Esophagus squamous epithelium (tissue), 5 donors: ENCODE results near the gene TXNRD1. TPM values are rescaled to one million over a fixed set of nuclear protein-coding genes. Genes with fewer than 3 reads are reported as not detected.

Experiments used
- DNase-seq: peaks from one replicate; lab custom pipeline; 2025; lab: John Stamatoyannopoulos, UW
- H3K27ac ChIP-seq, 4 donors: fragments of 200-600 bp; sonication (generic); one replicate each; pipeline ENCODE4 v1.5.1; 2016 to 2019; ENCODE audit warnings: mild to moderate bottlenecking in 1 of 4
- H3K27me3 ChIP-seq, 4 donors: fragments of 200-600 bp; sonication (generic); 1 replicate in 3 of 4; 2 replicates in 1 of 4; pipeline versions ENCODE4 v1.5.1 to v1.6.0; 2017 to 2021; ENCODE audit warnings: antibody characterized with exemption in 1 of 4
- H3K36me3 ChIP-seq, 3 donors: fragments of 200-600 bp; sonication (generic); one replicate each; pipeline ENCODE4 v1.5.1; 2016 to 2019
- H3K4me1 ChIP-seq, 3 donors: fragments of 200-600 bp; sonication (generic); one replicate each; pipeline ENCODE4 v1.5.1; 2017 to 2019
- H3K4me3 ChIP-seq, 4 donors: fragments of 200-600 bp; sonication (generic); 1 replicate in 3 of 4; 2 replicates in 1 of 4; pipeline ENCODE4 v1.5.1; 2016 to 2019; ENCODE audit warnings: mild to moderate bottlenecking in 2 of 4, moderate library complexity in 1 of 4
- H3K9me3 ChIP-seq, 3 donors: fragments of 200-600 bp; sonication (generic); one replicate each; pipeline ENCODE4 v1.5.1; 2016 to 2019
- CTCF ChIP-seq, 6 experiments: fragments of 450-650 bp in 4 of 6; fragments of 200-600 bp in 2 of 6; sonication (generic) in 2 of 6; IDR thresholded peaks; one replicate each; pipeline ENCODE4 v1.5.1; 2016 to 2019; ENCODE audit warnings: antibody characterized with exemption in 6 of 6, mild to moderate bottlenecking in 4 of 6, moderate library complexity in 4 of 6
- POLR2A ChIP-seq, 4 donors: fragments of 450-650 bp; IDR thresholded peaks; one replicate each; pipeline ENCODE4 v1.6.1; 2017; ENCODE audit warnings: antibody characterized with exemption in 4 of 4, mild to moderate bottlenecking in 4 of 4, moderate library complexity in 3 of 4
- WGBS, 2 donors: methylation state at CpG; one replicate each; pipeline ENCODE4 v1.1.5; 2018; 5-methylcytosine and 5-hydroxymethylcytosine counted together
- intact Hi-C: fragments of 100-400 bp; cut with DNase I; formaldehyde crosslinking; loops from one replicate; pipeline ENCODE4 v1.15.0; 2022
- total RNA-seq, 4 donors: library from RNA; depleted of rRNA; stranded (reverse); fragments of >200 nt; gene quantifications; one replicate each; pipeline ENCODE4 v1.1.0, GENCODE V29; 2016
- donor health status: DM: yes; HTN: yes; CAD: no.

TXNRD1 gene
- total RNA-seq, 4 donors from 2014 or later = 40.6 to 125 (median 82.0) TPM

- peaks cover 0 to 10% (median 0%) of the 10 kb centered on the region in 4 donors for H3K27me3 ChIP-seq
- H3K36me3 ChIP-seq = no peaks in the 10 kb centered on the region
- no peaks in the 10 kb centered on the region for H3K9me3 ChIP-seq
- peaks cover 0 to 9% (median 5%) of the 10 kb centered on the region in 3 donors for H3K4me1 ChIP-seq
- intact Hi-C loops = loop anchor here (5.0 kb wide), 1 partner anchor 674 kb away; no protein-coding TSS in a partner anchor
- WGBS, 2 donors = 90 to 93% methylated on average over 4 of the region's 4 CpGs
- H3K27ac ChIP-seq = no peak overlapping the region
- DNase-seq = no peak
- H3K4me3 ChIP-seq = no peak overlapping the region
- TF ChIP-seq CTCF (IDR thresholded peaks at IDR 0.05) = no peak
- no peak for TF ChIP-seq POLR2A (IDR thresholded peaks at IDR 0.05)
These were observed 162.8 kb downstream of the TXNRD1 start for GRCh38 chr12:104378427-104378826.

- WGBS, 2 donors = 49 to 56% methylated on average over 2 of the region's 2 CpGs
- Histone ChIP-seq H3K4me1 (peaks cover 0 to 9% (median 5%) of the 10 kb centered on the region in 3 donors), H3K9me3 (no peaks in the 10 kb centered on the region), H3K4me3 (no peak overlapping the region), H3K27me3 (peaks cover 0 to 10% (median 0%) of the 10 kb centered on the region in 4 donors), H3K27ac (no peak overlapping the region), H3K36me3 (no peaks in the 10 kb centered on the region)
- intact Hi-C loops = loop anchor here (5.0 kb wide), 1 partner anchor 496 kb away; no protein-coding TSS in a partner anchor
- DNase-seq = no peak
- TF ChIP-seq POLR2A (IDR thresholded peaks at IDR 0.05) = no peak
- no peak for TF ChIP-seq CTCF (IDR thresholded peaks at IDR 0.05)
These were observed 165.8 kb downstream of the TXNRD1 start for GRCh38 chr12:104381341-104381730.

DNA sequence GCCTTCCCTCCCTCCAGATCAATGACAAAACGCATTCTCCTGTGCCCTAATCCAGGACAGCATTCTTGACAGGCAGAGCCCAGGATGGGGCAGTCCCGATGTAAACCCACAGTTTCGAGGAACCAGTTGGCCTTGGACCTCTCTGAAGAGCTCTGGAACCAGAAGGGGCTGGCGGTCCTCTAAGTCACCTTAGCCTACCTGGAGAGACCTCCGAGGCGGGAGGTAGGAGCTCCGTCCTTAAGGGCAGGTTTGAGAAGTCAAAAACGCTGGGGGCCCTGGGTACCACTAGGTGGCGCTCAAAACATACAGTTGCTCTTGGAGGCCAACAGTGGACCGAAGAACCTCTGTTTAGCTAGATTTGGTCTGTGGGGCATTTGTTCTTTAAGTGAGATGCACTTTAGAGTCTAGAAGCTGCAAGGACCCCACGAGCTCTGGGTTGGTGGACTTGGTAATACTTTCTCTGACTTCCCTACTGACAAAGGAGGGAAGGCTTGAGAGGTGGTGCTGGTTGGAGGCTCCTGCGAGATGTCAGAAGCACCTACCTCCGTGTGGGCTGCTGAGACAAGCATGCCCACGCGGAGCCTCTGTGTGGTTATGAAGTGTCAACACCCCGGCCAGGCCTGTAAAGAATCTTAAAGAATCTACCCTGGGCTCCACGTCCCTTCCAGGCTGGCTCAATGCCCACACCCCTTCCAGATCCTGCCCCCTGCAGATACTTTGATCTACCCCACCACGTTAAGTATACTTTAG lies 166.3 kb downstream of the TXNRD1 start:
- no peaks in the 10 kb centered on the region for H3K9me3 ChIP-seq
- peak; percentile 9 for DNase-seq
- intact Hi-C loops = loop anchor here (5.0 kb wide), 1 partner anchor 495 kb away; no protein-coding TSS in a partner anchor
- no peak overlapping the region for H3K27ac ChIP-seq
- H3K36me3 ChIP-seq = no peaks in the 10 kb centered on the region
- 21 to 32% methylated on average over 13 to 17 of the region's 18 CpGs for WGBS, 2 donors
- peaks cover 0 to 10% (median 0%) of the 10 kb centered on the region in 4 donors for H3K27me3 ChIP-seq
- TF ChIP-seq POLR2A (IDR thresholded peaks at IDR 0.05) (no peak), CTCF (IDR thresholded peaks at IDR 0.05) (peak; percentile 85 to 96 (median 94))
- no peak overlapping the region for H3K4me3 ChIP-seq
- H3K4me1 ChIP-seq = peaks cover 0 to 9% (median 5%) of the 10 kb centered on the region in 3 donors

GRCh38 chr12:104384141-104384880 lies 168.7 kb downstream of the TXNRD1 start:
- intact Hi-C loops = loop anchor here (5.0 kb wide), 1 partner anchor 493 kb away; no protein-coding TSS in a partner anchor
- no peak for DNase-seq
- H3K36me3 ChIP-seq = no peaks in the 10 kb centered on the region
- H3K9me3 ChIP-seq = no peaks in the 10 kb centered on the region
- H3K4me1 ChIP-seq = peaks cover 0 to 9% (median 5%) of the 10 kb centered on the region in 3 donors
- H3K4me3 ChIP-seq = no peak overlapping the region
- 72 to 86% methylated on average over 5 to 6 of the region's 6 CpGs for WGBS, 2 donors
- peaks cover 0 to 10% (median 0%) of the 10 kb centered on the region in 4 donors for H3K27me3 ChIP-seq
- H3K27ac ChIP-seq = no peak overlapping the region
- no peak for TF ChIP-seq POLR2A (IDR thresholded peaks at IDR 0.05)
- no peak for TF ChIP-seq CTCF (IDR thresholded peaks at IDR 0.05)
